GM06990 (cell line): ENCODE measurements around the gene KRTAP10-3.
A peak's percentile ranks its signal among the peaks of the same experiment; 100 is the strongest.

Experiments
- DNase-seq: peaks from one replicate; pipeline ENCODE4 v3.0.0-alpha.2; 2011; ENCODE audit not compliant: insufficient read length; ENCODE audit errors: extremely low read depth
- H3K27me3 ChIP-seq: replicated peaks from 2 replicates; pipeline ENCODE4 v1.6.0; 2011; ENCODE audit warnings: low read length; ENCODE audit not compliant: control insufficient read depth, insufficient read depth
- H3K36me3 ChIP-seq: 2 replicates; pipeline ENCODE4 v1.5.1; 2011; ENCODE audit warnings: low read length; ENCODE audit not compliant: control insufficient read depth, insufficient read depth
- H3K4me3 ChIP-seq: replicated peaks from 2 replicates; pipeline ENCODE4 v1.5.1; 2011; ENCODE audit warnings: low read depth, mild to moderate bottlenecking, control low read depth, low read length
- TF ChIP-seq, protein P1 (sequence below): IDR thresholded peaks from 2 replicates; pipeline ENCODE4 v1.5.1; 2011; ENCODE audit warnings: low read length, control low read depth, mild to moderate bottlenecking, inconsistent platforms; ENCODE audit not compliant: insufficient read depth, poor library complexity, severe bottlenecking

KRTAP10-3 gene

DNA sequence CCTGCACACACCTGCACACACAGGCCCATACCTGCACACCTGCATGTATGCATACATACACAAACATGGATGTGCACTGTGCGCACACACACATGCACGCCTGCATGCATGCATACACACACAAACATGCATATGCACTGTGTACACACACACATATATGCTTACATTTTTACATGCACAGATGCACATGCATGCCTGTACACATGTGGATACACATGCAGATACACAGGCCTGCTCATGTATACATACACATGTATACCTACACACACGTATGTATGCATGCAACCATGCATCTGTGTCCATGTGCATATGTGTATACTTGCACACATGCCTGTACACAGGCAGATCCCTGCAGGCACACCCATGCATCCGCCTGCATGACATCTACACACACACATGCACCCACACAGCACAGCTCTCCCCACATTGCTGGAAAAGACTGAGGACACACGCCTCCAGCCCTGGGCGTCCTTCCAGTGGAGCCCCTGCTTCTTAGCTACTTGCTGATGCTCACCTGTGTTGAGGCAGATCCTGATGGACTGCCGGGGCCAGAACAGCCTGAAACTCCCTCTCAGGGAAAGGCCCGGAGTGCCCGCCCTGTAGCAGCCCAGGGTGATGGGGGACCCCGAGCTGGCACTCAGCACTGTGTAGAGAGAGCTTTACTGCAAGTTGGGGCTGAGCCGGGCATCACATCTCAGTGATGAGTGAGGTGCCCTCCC, 47.2 kb downstream of the KRTAP10-3 start:
- Histone ChIP-seq H3K27me3 (no peaks in the 10 kb centered on the region; the same call in 1 of the 2 replicates), H3K4me3 (no peak overlapping the region), H3K36me3 (no peaks in the 10 kb centered on the region)
- TF ChIP-seq, protein P1, sequence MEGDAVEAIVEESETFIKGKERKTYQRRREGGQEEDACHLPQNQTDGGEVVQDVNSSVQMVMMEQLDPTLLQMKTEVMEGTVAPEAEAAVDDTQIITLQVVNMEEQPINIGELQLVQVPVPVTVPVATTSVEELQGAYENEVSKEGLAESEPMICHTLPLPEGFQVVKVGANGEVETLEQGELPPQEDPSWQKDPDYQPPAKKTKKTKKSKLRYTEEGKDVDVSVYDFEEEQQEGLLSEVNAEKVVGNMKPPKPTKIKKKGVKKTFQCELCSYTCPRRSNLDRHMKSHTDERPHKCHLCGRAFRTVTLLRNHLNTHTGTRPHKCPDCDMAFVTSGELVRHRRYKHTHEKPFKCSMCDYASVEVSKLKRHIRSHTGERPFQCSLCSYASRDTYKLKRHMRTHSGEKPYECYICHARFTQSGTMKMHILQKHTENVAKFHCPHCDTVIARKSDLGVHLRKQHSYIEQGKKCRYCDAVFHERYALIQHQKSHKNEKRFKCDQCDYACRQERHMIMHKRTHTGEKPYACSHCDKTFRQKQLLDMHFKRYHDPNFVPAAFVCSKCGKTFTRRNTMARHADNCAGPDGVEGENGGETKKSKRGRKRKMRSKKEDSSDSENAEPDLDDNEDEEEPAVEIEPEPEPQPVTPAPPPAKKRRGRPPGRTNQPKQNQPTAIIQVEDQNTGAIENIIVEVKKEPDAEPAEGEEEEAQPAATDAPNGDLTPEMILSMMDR, result no peak
- no peak for DNase-seq

DNA sequence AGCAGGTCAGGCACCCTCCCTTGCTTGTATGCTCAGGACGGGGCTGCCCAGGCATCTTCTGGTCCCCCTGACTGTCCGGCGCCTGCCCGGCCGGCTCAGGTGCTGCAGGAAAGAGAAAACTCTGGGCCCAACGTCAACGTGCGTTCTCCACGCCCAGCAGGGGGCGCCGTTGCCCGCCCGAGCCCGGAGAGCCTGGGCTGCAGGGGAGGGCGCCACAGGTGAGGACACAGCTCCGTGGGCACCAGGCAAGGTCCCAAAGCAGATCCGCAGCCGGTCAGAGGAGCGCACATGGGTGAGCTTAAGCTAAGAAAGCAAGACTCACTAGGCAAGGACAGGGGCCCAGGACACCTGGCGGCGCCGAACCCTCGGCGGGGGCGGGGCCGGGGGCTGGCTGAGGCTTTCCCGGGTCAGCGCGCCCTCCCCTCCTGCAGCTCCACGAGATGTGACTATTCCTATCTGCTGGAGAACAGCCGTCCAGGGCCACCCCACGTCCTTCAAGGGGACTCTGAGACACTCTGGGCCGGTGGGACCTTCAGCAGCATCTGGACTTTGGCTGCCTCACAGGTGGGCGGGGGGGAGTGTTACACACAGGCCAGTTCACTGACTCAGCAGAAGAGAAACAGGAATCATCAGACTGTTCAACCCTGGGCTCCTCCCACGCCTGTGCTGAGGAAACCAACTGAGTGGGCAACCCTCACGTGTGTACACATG, 47.9 kb downstream of the KRTAP10-3 start:
- H3K27me3 ChIP-seq, result no peaks in the 10 kb centered on the region; the same call in 1 of the 2 replicates
- TF ChIP-seq, protein P1, result peak; percentile 86
- no peak overlapping the region; the same call in 1 of the 2 replicates for H3K4me3 ChIP-seq
- DNase-seq, result peak; percentile 64
- H3K36me3 ChIP-seq, result no peaks in the 10 kb centered on the region

DNA sequence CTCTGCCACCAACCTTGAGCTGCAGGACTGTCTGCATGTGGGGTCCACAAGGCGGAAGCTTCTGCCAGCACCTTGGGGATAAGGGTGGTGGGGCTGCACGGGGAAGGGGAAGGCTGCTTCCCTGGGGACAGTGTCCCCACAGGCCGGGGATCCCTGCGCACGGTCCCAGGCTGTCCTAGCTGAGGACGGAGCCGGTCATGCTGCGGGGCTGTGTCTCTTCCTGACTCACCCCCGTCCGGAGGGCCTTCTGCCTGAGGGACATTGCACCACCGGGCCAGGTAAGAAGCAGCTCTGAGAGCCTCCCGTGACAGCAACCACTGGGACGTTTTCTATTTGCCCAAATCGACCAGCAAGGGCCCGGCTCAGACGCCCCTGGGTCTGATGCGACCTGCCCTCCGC, 48.5 kb downstream of the KRTAP10-3 start:
- no peaks in the 10 kb centered on the region; the same call in 1 of the 2 replicates for H3K27me3 ChIP-seq
- H3K4me3 ChIP-seq, result no peak overlapping the region
- TF ChIP-seq, protein P1, result no peak
- DNase-seq, result no peak
- no peaks in the 10 kb centered on the region for H3K36me3 ChIP-seq

DNA sequence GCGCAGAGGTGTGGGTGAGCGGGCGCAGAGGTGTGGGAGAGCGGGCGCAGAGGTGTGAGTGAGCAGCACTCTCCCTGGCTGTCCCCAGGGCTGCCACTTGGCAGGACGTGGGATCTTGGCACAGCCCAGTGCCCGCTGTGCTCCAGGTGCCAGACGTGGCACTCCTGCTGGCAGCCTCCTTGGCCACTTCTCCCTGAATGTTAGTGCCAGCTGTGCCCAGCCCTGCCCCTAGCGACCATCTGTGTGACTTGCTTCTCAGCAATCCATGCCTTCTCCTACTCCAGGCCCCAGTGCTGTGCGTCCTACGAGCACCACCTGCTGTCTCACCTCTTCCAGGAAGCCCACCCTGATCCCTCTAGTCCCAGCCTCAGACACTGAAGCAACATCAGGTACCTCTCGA, 49.1 kb downstream of the KRTAP10-3 start:
- H3K4me3 ChIP-seq, result no peak overlapping the region
- no peaks in the 10 kb centered on the region for H3K36me3 ChIP-seq
- TF ChIP-seq, protein P1, result peak; percentile 28
- no peaks in the 10 kb centered on the region; the same call in 1 of the 2 replicates for H3K27me3 ChIP-seq
- no peak for DNase-seq

DNA sequence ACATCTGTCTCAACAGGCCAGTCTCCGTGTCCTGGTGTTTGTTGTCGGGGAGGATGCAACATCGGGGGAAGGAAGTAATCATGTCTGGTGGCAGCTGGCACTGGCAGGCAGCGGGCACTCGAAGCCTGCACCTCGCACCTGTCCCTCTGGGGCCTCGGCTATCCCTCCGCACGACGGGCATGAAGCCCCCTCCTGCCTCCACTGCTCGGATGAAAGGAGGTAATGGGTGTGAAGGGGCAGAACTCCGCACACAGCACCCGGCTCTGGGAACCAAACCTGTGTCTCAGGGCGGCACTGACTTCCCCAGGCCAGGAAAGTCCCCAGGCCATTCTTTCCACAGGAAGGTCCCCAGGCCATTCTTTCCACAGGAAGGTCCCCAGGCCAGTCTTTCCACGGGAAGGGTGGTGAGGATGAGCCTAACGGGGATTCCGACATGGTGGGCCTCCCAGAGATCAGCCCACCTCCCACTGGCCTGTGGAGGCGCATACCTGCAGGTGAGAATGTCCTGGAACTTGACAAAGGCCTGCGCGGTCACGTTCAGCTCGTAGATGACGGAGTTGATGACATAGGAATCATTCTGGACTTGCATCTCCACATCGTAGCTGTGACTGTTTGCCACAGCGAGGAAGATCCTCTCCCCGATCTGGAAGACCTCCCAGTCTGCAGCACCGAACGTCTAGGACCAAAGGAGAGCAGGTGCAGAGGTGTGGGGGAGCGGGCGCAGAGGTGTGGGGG, 49.7 kb downstream of the KRTAP10-3 start:
- Histone ChIP-seq H3K27me3 (no peaks in the 10 kb centered on the region; the same call in 1 of the 2 replicates), H3K4me3 (no peak overlapping the region), H3K36me3 (no peaks in the 10 kb centered on the region)
- TF ChIP-seq, protein P1, result no peak
- no peak for DNase-seq
